ENCODE measurements around the gene VRK1. TPM values are rescaled to one million over a fixed set of nuclear protein-coding genes. Genes with fewer than 3 reads are reported as not detected.

VRK1 gene
- total RNA-seq, 1 donor from 2014 or later = 30.2 TPM

GRCh38 chr14:96863327-96863985 is 66.3 kb downstream of the VRK1 start:
- Mint-ChIP-seq H3K4me1 (no peaks in the 10 kb centered on the region), H3K27me3 (no peaks in the 10 kb centered on the region), H3K4me3 (no peak overlapping the region), H3K36me3 (ENCODE audit: low read depth) (peaks cover 59% of the 10 kb centered on the region), H3K27ac (no peak overlapping the region), H3K9me3 (no peaks in the 10 kb centered on the region)
- ATAC-seq (ENCODE audit: low read depth) = no peak
- no peak for TF ChIP-seq CTCF (IDR thresholded peaks at IDR 0.05)
- ChIA-PET POLR2A (no interaction called here), CTCF (no interaction called here)
- no peak for DNase-seq
- intact Hi-C loops (cut with micrococcal nuclease) = no loop called here

- ChIA-PET POLR2A (no interaction called here), CTCF (no interaction called here)
- Mint-ChIP-seq H3K4me3 (no peak overlapping the region), H3K9me3 (no peaks in the 10 kb centered on the region), H3K27ac (no peak overlapping the region), H3K36me3 (ENCODE audit: low read depth) (peaks cover 56% of the 10 kb centered on the region), H3K4me1 (no peaks in the 10 kb centered on the region), H3K27me3 (no peaks in the 10 kb centered on the region)
- no peak for TF ChIP-seq CTCF (IDR thresholded peaks at IDR 0.05)
- DNase-seq (no peak), ATAC-seq (ENCODE audit: low read depth) (no peak)
- intact Hi-C loops (cut with micrococcal nuclease) = no loop called here
These were observed 66.8 kb downstream of the VRK1 start for GRCh38 chr14:96863986-96864330.

GRCh38 chr14:96867634-96868033 is 70.5 kb downstream of the VRK1 start:
- ChIA-PET POLR2A (no interaction called here), CTCF (no interaction called here)
- no peak for DNase-seq

GRCh38 chr14:96874127-96874526 is 76.9 kb downstream of the VRK1 start:
- Mint-ChIP-seq H3K36me3 (ENCODE audit: low read depth) (peaks cover 48% of the 10 kb centered on the region), H3K4me3 (no peak overlapping the region), H3K4me1 (no peaks in the 10 kb centered on the region), H3K9me3 (no peaks in the 10 kb centered on the region), H3K27me3 (no peaks in the 10 kb centered on the region), H3K27ac (no peak overlapping the region)
- intact Hi-C loops (cut with micrococcal nuclease) = no loop called here
- ATAC-seq (ENCODE audit: low read depth) = no peak
- TF ChIP-seq CTCF (IDR thresholded peaks at IDR 0.05) = no peak
- ChIA-PET CTCF (no interaction called here), POLR2A (no interaction called here)
- no peak for DNase-seq

More at GRCh38 chr14:96867634-96868033, 70.5 kb downstream of the VRK1 start:
- no peak overlapping the region for H3K27ac Mint-ChIP-seq
- H3K9me3 Mint-ChIP-seq = no peaks in the 10 kb centered on the region
- H3K36me3 Mint-ChIP-seq (ENCODE audit: low read depth) = peaks cover 53% of the 10 kb centered on the region
- H3K4me3 Mint-ChIP-seq = no peak overlapping the region
- intact Hi-C loops (cut with micrococcal nuclease) = no loop called here
- no peaks in the 10 kb centered on the region for H3K27me3 Mint-ChIP-seq
- no peaks in the 10 kb centered on the region for H3K4me1 Mint-ChIP-seq
- ATAC-seq (ENCODE audit: low read depth) = no peak
- TF ChIP-seq CTCF (IDR thresholded peaks at IDR 0.05) = no peak

GRCh38 chr14:96876747-96877146 is 79.6 kb downstream of the VRK1 start:
- no peaks in the 10 kb centered on the region for H3K27me3 Mint-ChIP-seq
- no peak overlapping the region for H3K4me3 Mint-ChIP-seq
- H3K9me3 Mint-ChIP-seq = peaks cover 2% of the 10 kb centered on the region
- no peak overlapping the region for H3K27ac Mint-ChIP-seq
- TF ChIP-seq CTCF (IDR thresholded peaks at IDR 0.05) = no peak
- POLR2A ChIA-PET = interaction anchor here (0.6 kb wide), 1 partner anchor 667 kb away, joined by 4 read pairs; no protein-coding TSS in a partner anchor
- DNase-seq (no peak), ATAC-seq (ENCODE audit: low read depth) (no peak)
- intact Hi-C loops (cut with micrococcal nuclease) = no loop called here
- CTCF ChIA-PET = no interaction called here
- peaks cover 47% of the 10 kb centered on the region for H3K36me3 Mint-ChIP-seq (ENCODE audit: low read depth)
- no peaks in the 10 kb centered on the region for H3K4me1 Mint-ChIP-seq
